ENCODE measurements around the gene TK2.

- no peak for TF ChIP-seq EZH2phosphoT487 (IDR thresholded peaks at IDR 0.05; ENCODE audit: borderline replicate concordance, low read length)
- TF ChIP-seq CTCF (IDR thresholded peaks at IDR 0.05; ENCODE audit: low read depth, low read length, poor library complexity, severe bottlenecking), result no peak
Observed at GRCh38 chr16:66569131-66569530, 19.2 kb upstream of the TK2 start.

All from DOHH2 (cell line).